NCI-H1092 treated with DMSO at 0.1 percent for 48 hours (cell line): ENCODE measurements around the gene GDAP2.
"Not testable (repeated sequence)": the region's sequence is repeated elsewhere in the genome, so short reads cannot be mapped to it uniquely, and the experiment has no call there.

Experiments used
- DNase-seq: peaks from one replicate; lab custom pipeline; 2025; lab: John Stamatoyannopoulos, UW

Gene GDAP2

GRCh38 chr1:117902944-117903343, 26.5 kb downstream of the GDAP2 start:
- no peak for DNase-seq

DNA sequence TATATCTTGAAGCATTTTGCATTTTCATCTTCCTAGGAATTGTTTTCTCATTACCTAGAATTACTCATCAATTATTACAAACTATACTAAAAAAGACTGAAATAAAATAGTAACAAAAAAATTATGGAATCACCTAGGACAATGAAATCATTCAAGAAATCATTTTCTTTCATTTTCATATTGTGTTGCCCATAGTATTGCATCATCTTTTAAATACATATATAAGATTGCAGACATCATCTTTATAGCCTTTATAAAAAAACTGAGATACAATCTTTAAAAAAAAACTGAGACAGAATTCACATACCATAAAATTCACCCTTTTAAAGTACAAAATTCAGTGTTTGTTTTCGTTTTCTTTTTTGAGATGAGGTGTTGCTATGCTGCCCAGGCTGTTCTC, 29.6 kb downstream of the GDAP2 start:
- no peak for DNase-seq

GRCh38 chr1:117897551-117897950, 31.9 kb downstream of the GDAP2 start:
- DNase-seq, result no peak

- peak; percentile 54 for DNase-seq
Observed at GRCh38 chr1:117895482-117896114, 33.8 kb downstream of the GDAP2 start.

GRCh38 chr1:117894078-117894477, 35.3 kb downstream of the GDAP2 start:
- no peak for DNase-seq

DNA sequence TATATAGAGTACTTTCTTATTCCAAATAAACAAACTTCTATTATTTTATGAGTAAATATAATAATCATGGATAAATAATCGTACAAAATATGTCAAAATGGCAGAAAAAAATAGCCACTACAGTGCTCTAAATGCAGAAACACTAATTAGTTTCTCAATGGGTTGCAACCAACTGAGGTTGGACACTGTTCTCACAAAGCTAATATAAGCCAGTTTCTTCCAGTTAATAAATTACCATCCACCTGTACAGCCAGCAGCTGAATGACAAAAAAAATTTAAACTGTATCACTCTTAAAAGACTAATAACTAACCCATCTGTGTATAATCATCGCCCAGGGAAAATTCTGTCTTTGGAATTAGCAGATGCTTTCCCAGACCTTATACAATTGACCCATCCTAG, 36.9 kb downstream of the GDAP2 start:
- no peak for DNase-seq

DNA sequence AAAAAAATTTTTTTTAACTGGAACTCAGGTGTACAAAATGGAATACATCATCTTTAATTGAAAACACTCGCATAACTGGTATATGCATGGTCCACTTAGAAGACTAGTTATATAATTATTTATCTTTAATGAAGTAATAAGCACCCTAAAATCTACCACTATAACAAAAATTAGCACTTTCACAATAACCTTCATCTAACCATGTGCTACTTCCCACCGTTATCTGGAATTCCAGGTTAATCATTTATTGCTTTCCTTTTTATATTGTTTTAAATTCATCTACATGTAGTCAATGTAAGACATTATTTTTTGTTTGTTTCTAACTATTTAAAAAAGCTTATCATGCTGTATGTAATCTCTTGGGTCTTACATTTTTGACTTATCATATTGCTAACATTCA, 39.0 kb downstream of the GDAP2 start:
- no peak for DNase-seq

DNA sequence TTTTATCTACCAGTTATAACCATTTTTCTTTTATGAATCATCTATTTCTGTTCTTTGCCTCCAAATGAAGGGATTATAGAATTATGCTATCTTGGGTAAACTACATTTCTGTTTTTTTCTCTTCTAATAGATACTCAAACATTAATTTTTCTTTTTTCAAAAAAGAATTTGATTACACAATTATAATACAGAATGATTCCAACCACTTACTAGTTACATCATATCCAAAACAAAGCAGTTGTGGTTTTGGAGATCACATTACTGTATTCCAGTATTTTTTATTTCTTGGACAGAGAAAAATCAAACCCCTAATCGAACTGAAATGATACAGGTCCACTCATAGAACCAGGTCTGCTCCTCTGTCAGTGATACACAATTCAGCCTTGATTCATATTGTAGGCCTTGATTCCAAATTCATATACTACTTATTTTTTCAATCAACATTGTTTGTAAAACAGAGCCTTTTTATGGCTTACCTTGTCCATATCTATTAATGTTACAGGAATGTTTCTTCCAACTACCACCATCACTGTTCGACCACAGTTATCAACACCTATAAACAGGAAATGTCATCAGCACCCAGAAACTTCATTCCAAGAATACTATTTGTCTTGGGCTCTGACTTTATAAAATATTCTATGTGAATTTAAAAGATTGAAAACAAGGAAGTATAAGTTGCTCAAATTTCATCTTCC, 43.2 kb downstream of the GDAP2 start:
- no peak for DNase-seq

DNA sequence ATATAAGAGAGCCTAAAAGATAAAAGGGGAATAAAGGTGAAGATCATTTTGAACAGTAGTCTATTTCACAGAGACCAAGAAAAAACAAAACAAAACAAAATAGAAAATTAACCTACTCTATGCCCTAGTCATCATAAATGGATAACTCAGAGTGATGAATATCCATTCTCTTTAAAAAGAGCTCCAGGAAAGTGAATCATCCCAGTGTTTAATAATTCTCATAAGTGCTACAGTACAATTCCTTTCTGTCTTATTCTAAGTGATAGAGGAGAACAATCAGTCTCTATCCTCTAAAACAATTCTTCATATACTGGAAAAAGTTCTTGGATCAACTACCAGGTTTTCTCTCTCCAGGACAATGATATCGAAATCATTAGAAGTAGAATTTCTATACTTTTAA, 45.8 kb downstream of the GDAP2 start:
- DNase-seq, result no peak

GRCh38 chr1:117879284-117879683, 50.1 kb downstream of the GDAP2 start:
- DNase-seq, result no peak

DNA sequence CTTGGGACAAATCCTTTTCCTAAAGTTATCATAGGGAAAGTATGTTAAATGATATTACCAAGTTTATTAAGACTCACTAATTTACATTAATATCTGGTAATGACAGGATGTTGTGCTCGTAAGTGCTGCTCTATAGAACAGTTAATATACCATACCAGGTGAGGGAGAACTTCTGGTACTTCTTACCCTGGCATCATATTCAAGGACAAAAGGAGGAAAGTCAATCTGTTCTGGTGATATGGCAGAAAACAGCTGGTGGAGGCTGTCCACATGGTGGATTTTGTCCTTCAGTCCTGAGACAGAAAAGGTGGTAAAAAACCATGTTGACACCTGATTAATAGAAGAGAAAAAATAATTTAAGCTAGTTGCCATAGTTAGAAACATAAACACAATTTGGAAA, 51.6 kb downstream of the GDAP2 start:
- DNase-seq, result no peak

DNA sequence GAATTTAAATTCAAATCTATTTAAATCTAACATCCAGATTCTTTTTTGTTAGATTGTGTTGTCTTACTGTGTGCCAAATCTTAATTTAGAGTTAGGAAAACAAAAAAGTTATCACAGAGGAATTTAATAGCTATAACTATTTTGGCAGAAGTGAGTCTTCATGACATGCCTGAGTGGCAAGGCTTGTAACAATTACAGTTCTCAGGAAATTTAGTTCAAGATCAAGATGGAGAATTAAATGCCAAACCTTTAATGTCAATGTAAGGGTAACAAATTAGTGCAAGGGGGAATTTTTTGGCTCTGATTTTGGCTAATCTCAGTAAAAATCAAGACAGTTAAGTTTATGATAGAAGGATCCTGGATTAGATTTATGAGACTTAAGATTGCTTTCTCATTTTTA, 58.4 kb downstream of the GDAP2 start:
- no peak for DNase-seq

- peak; percentile 18 for DNase-seq
Observed at GRCh38 chr1:117861694-117862093, 67.7 kb downstream of the GDAP2 start.

DNA sequence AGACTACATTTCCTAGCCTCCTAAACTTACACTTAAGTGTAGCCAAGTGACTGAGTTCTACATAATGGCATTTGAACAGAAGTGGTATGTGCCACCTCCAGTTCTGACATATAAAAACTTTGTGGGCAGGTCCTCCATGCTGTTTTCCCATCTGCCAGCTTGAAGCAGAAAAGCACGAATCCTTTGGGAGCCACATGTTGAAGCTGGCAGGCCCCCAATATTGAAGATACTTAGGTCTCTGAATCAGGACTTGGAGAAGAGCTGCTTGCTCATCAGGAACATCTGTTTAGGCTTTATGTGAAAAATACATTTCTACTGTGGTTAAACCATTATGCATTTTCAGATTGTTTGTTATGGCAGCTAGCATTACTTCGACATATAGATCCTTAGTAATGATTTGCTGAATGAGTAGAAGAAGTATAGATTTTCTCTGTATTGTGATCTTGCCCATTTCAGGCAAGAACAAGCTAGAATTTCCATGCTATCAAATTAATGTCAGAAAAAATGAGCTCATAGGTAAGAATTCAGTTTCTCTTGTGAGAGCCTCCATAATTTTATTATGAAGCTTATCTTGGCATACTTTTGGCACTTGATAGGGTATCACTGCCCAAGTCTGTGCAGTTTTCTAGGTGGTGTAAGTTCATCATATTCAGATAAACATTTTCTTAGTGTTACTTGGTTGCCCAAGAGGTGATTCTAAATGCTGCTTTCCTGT, 68.4 kb downstream of the GDAP2 start:
- DNase-seq, result no peak

DNA sequence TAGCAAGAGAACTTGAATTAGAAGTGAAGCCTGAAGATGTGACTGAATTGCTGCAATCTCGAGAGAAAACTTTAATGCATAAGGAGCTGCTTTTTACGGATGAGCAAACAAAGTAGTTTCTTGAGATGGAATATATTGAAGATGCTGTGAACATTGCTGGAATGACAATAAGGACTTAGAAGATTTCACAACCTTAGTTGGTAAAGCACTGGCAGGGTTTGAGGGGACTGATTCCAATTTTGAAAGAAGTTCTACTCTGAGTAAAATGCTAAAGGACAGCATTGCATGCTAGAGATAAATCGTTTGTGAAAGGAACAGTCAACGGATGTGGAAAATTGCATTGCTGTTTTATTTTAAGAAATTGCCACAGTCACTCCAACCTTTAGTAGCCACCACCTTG, 69.5 kb downstream of the GDAP2 start:
- no peak for DNase-seq

- no peak for DNase-seq
Observed at GRCh38 chr1:117857418-117857817, 72.0 kb downstream of the GDAP2 start.

GRCh38 chr1:117852853-117853553, 76.4 kb downstream of the GDAP2 start:
- no peak for DNase-seq

GRCh38 chr1:117851687-117852086, 77.7 kb downstream of the GDAP2 start:
- DNase-seq, result no peak

- DNase-seq, result no peak
Observed at GRCh38 chr1:117846674-117847425, 82.6 kb downstream of the GDAP2 start.

GRCh38 chr1:117844478-117844877, 84.9 kb downstream of the GDAP2 start:
- DNase-seq, result not testable (repeated sequence)

DNA sequence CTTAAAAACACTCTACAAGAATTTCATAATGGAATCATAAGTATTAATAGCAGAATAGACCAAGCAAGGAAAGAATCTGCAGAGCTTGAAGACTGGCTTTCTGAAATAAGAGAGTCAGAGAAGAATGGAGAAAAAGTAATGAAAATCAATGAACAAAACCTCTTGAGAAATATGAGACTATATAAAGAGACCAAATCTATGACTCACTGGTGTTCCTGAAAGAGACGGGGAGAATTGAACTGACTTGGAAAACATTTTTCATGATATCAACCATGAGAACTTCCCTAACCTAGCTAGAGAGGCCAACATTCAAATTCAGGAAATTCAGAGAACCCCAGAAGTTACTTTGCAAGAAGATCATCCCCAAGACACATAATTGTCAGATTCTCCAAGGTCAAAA, 85.6 kb downstream of the GDAP2 start:
- no peak for DNase-seq
